Measurements from ENCODE around the gene PPP1CC. TPM values are rescaled to one million over a fixed set of nuclear protein-coding genes. Genes with fewer than 3 reads are reported as not detected.

PPP1CC gene
- total and polyA plus RNA-seq, 2 of the 4 experiments (the other 2 are of a cell fraction) = 71.0 to 126 TPM

GRCh38 chr12:110693731-110694130, 49.0 kb downstream of the PPP1CC start:
- no peak overlapping the region for H3K14ac ChIP-seq (replicated peaks; ENCODE audit: low read depth, low read length)
- no peak overlapping the region for H3K27ac ChIP-seq (ENCODE audit: insufficient read depth, low read length)
- no peak overlapping the region for H2AFZ ChIP-seq (replicated peaks; ENCODE audit: low read length, poor library complexity)
- no peak overlapping the region for H3K4me3 ChIP-seq (ENCODE audit: insufficient read depth, low read depth, low read length)
- WGBS, 2 experiments (ENCODE audit: extremely low coverage in 2 of 2, insufficient read length in 1 of 2) = no CpG with 5 or more reads among the region's 7 CpGs
- no peaks in the 10 kb centered on the region for H3K9me3 ChIP-seq (ENCODE audit: control insufficient read depth, insufficient read depth, low read length)
- no peak overlapping the region for H3K4ac ChIP-seq (ENCODE audit: low read depth, low read length)
- no peak overlapping the region for H3K4me2 ChIP-seq (ENCODE audit: low read depth, low read length)
- H3K23ac ChIP-seq (ENCODE audit: low read depth, low read length) = no peak overlapping the region
- H2BK20ac ChIP-seq (ENCODE audit: low read depth, low read length) = no peak overlapping the region
- no peak overlapping the region for H2BK120ac ChIP-seq (ENCODE audit: low read depth, low read length)
- CTCF ChIA-PET = interaction anchor here (0.6 kb wide), 1 partner anchor 42 kb away, joined by 4 read pairs; no protein-coding TSS in a partner anchor
- H3K18ac ChIP-seq (ENCODE audit: low read depth, low read length) = no peak overlapping the region
- no peaks in the 10 kb centered on the region for H3K9me1 ChIP-seq (ENCODE audit: insufficient read depth, low read length)
- H3K56ac ChIP-seq (ENCODE audit: extremely low read depth, insufficient read depth, low read length) = no peak overlapping the region
- POLR2A ChIA-PET (ENCODE audit: unreplicated experiment) = no interaction called here
- no peak overlapping the region for H2AK9ac ChIP-seq (replicated peaks; ENCODE audit: low read depth, low read length, poor library complexity)
- no peak overlapping the region for H3K9ac ChIP-seq (ENCODE audit: low read depth, low read length)
- no peak overlapping the region for H2BK15ac ChIP-seq (ENCODE audit: low read depth, low read length)
- no peak overlapping the region for H2AK5ac ChIP-seq (ENCODE audit: low read depth, low read length)
- peaks cover 4% of the 10 kb centered on the region; the same call in 1 of the 2 replicates for H3K4me1 ChIP-seq (ENCODE audit: control insufficient read depth, insufficient read depth, low read length)
- no TSS peak for BruUV-seq (replicated peaks)
- no peak overlapping the region for H4K8ac ChIP-seq (ENCODE audit: low read depth in 2 of 2, low read length in 2 of 2)
- no peaks in the 10 kb centered on the region for H3K79me1 ChIP-seq (ENCODE audit: low read depth in 1 of 2, low read length in 2 of 2)
- dilution Hi-C loops (cut with HindIII; ENCODE audit: low sequenced_read_pairs, unreplicated experiment) (no loop called here), intact Hi-C loops (cut with micrococcal nuclease) (no loop called here), in situ Hi-C loops (cut with MboI; ENCODE audit: low sequenced_read_pairs) (no loop called here)
- no peak overlapping the region for H2BK5ac ChIP-seq (ENCODE audit: low read depth, low read length, poor library complexity, severe bottlenecking)
- H4K91ac ChIP-seq (ENCODE audit: insufficient read depth, low read depth, low read length) = no peak overlapping the region
- ATAC-seq (ENCODE audit: low read depth) = no peak
- H3K36me3 ChIP-seq (ENCODE audit: control insufficient read depth, insufficient read depth, low read length) = no peaks in the 10 kb centered on the region
- DNase-seq = no peak
- H3K27me3 ChIP-seq (ENCODE audit: control insufficient read depth, insufficient read depth, low read length) = peaks cover 3% of the 10 kb centered on the region; the same call in 1 of the 2 replicates
- TF ChIP-seq FOS (IDR thresholded peaks at IDR 0.05; ENCODE audit: low read depth, low read length) (no peak), RCOR1 (IDR thresholded peaks at IDR 0.05; ENCODE audit: insufficient replicate concordance, low read length) (no peak), MAFK (IDR thresholded peaks at IDR 0.05; ENCODE audit: low read depth, low read length) (no peak), RFX5 (IDR thresholded peaks at IDR 0.05; ENCODE audit: low read depth, low read length) (no peak), USF2 (IDR thresholded peaks at IDR 0.05; ENCODE audit: low read depth, low read length) (no peak), MXI1 (IDR thresholded peaks at IDR 0.05; ENCODE audit: borderline replicate concordance, low read depth, low read length) (no peak), NFE2L2 (IDR thresholded peaks at IDR 0.05; ENCODE audit: low read depth, low read length) (no peak), CHD1 (IDR thresholded peaks at IDR 0.05; ENCODE audit: low read depth, low read length) (no peak), ELK1 (IDR thresholded peaks at IDR 0.05; ENCODE audit: borderline replicate concordance, low read depth, low read length) (no peak), BHLHE40 (IDR thresholded peaks at IDR 0.05; ENCODE audit: low read depth, low read length) (no peak), SMC3 (IDR thresholded peaks at IDR 0.05; ENCODE audit: low read depth, low read length) (no peak), CEBPB (IDR thresholded peaks at IDR 0.05; ENCODE audit: low read depth, low read length) (no peak), RAD21 (IDR thresholded peaks at IDR 0.05; ENCODE audit: low read length) (no peak), MAZ (IDR thresholded peaks at IDR 0.05; ENCODE audit: borderline replicate concordance, low read depth, low read length) (no peak)
- H4K20me1 ChIP-seq (ENCODE audit: insufficient read depth, low read length) = no peaks in the 10 kb centered on the region
- no peak overlapping the region for H4K5ac ChIP-seq (ENCODE audit: low read depth, low read length)
